HG02981 (cell line): ENCODE measurements around the gene VAV1.

ENCODE experiments used
- ATAC-seq: cut with Tn5 transposase; IDR thresholded peaks from one replicate; pipeline ENCODE4 v1.9.1; 2021; ENCODE audit warnings: mild to moderate bottlenecking, moderate library complexity; ENCODE audit not compliant: unreplicated experiment

VAV1 gene

DNA sequence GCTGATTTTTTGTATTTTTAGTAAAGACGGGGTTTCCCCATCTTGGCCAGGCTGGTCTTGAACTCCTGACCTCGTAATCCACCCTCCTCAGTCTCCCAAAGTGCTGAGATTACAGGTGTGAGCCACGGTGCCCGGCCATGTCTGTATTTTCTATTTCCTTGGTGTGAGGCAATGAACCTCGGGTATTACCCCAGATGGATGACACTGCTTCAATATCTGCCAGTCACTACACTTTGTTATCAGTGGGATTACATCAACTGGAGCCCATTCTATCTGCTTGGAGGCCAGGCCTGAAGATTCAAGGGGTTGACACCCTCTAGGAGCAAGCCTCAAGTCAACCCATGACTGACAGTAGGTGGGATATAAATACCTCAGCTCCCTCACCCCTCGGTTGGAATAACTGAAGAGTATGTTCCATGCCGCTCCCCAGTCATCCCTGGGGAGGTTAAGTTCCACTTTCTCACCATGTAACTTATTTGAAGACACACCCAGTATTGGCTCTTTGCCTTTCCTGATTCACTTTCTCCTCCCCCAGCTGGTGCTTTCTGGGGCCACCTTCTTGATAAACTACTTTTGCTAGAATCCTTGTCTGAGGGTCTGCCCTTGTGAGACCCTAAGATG is 113.9 kb downstream of the VAV1 start:
- ATAC-seq = no peak

DNA sequence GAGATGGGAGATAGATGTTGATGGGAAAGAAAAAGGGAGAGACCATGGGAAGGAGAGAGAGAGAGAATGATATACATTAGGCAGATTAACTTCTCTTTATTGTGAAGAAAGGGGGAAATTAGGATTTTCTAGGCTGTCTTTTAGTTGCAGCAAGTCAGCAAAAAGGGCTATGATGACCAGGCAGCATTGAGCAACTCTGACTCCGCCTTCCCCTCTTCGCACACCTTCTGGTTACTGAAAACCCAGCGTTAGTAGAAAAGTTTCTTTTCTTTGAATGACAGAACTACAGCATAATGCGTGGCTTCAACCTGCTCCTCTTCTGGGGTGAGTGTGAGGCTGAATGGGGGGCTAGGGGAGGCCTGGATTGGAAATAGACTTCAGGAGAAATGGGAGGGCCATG is 114.8 kb downstream of the VAV1 start, which contains the start of gene ADGRE1:
ADGRE1 (plus strand) TSS at position 264 of the 400 bp plus-strand sequence; CDS start at position 294, 30 bp downstream.
- no peak for ATAC-seq

DNA sequence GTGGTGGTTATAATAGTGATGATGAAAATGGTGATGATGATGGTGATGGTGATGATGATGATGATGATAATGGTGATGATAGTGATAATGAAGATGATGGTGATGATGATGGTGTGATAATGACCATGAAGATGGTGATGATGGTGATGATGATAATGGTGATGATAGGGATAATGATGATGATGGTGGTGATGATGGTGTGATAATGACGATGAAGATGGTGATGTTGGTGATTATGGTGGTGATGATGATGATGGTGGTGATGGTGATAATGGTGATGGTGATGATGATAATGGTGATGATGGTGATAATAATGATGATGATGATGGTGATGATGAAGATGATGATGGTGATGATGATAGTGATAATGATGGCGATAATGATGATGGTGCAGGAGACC is 116.5 kb downstream of the VAV1 start:
- no peak for ATAC-seq

DNA sequence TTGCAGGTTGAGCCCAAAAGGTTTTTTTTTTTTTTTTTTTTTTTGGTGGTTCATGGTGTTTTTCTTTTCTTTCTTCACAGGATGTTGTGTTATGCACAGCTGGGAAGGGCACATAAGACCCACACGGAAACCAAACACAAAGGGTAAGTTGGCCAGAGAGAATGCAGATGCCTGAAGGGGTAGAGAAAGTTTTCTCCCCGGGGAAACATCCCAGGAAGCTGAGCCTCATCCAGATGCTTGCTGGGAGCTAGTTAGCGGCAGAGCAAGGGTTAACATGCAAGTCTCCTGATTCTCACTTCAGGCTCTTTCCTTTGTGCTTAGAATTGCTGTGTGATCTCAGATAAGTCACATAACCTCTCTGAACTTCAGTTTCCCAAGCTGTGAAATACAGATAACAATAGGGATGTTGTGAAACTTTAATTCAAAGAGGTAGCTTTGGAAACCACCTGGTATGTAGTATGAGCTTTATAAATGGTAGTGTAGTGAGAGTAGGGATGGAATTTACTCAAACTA is 117.9 kb downstream of the VAV1 start:
- no peak for ATAC-seq

DNA sequence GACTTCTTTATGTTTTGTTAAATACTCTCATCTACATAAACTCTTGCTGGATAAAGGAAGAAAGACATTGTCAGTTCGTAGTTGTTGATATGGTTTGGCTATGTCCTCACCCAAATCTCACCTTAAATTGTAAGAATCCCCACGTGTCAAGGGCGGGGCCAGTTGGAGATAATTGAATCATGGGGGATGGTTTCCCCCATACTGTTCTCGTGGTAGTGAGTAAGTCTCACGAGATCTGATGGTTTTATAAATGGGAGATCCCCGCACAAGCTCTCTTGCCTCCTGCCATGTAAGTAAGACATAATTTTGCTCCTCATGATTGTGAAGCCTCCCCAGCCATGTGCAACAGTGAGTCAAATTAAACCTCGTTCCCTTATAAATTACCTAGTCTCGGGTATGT is 118.4 kb downstream of the VAV1 start:
- no peak for ATAC-seq

DNA sequence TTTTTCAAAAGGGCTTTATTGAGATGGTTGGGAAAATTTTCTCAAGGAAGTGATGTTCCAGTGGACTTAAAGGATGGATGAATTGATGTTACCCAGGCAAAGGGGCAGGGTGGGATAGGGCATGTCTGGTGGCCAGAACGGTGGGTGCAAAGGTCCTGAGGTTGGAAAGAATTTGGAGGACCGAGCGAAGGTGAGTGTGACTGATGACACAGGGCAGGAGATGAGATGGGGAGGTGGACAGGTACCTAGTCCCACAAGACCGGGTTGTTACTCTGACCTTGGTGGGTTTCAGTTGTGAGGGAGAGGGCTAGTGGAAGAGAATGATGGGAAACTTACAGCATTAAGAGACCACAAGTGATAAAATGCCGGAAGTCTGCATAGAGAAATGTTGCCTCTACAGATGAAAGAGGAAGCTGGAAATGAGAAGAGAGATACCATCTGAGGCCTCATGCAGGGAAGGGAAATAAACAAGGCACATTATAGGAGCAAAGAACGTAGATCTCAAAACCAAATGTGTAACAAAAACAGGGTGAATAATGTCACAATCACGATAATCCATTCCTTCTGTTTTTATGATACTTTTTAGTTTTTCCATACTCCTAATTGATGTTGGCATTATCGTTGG is 119.4 kb downstream of the VAV1 start:
- no peak for ATAC-seq

DNA sequence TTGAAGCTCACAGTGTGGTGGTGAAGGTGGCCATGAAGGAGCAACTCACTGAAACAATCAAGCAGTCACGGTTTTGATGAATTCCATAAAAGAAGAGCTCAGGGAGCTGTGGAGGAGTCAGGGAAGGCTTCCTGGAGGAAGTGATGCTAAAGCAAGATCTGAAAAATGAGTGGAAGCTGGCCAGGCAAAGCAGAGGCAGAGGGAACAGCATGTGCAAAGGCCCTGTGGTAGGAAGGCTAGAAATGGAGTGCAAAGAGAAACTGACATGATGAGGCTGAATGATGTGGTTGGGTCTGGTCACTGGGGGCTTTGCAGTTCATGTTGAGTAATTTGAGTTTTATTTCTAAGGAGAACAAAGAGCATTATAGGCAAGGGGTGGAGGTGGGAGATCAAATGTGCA is 121.8 kb downstream of the VAV1 start:
- no peak for ATAC-seq

DNA sequence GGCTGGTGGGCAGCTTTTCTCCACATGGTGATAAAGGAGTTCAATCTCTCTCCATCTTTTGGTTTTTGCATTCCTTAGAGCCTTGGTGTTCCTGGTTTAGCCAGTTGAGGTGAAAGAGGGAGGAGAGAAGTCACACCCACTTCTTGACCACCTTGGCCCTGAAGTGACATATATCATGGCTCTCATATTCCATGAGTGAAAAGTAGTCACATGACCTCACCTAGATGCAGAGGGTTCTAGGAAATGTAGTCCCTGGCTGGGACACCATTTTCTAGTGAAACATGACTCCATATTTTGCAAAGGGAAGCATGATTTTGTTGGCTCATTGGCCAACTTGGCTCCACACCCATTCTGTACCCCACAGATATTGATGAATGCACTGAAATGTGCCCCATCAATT is 130.9 kb downstream of the VAV1 start:
- no peak for ATAC-seq

DNA sequence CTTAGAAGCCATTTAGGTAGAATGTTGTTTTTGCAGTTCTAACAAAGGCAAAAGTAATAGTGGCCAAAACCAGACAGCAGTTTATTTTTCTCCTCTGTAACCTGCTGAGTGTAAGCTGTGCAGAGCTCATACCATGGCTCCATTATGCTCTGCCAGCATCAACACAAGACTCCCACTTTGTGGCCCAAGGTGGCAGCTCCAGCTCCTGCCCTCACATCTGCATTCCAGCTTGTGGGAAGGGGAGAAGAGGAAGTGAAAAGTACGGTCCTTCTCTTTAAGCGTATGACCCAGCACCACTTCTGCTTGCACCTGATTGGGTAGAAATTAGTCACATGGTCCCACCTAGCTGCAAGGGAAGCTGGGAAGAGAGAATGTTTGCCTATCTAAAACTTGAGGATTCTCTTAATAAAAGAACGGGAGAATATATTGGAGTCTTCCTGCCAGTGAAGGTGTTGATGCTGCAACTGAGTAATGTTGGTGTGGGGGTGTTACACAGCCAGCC is 134.1 kb downstream of the VAV1 start:
- ATAC-seq = no peak
